Left lobe of liver (tissue), 2 donors: Measurements from ENCODE around the gene MYO5A. TPM values are rescaled to one million over a fixed set of nuclear protein-coding genes. Genes with fewer than 3 reads are reported as not detected.
"Not testable (repeated sequence)": the region's sequence is repeated elsewhere in the genome, so short reads cannot be mapped to it uniquely, and the experiment has no call there.

Source experiments
- ATAC-seq: fragments of 200-7000 bp; cut with Tn5 transposase; one replicate; pipeline ENCODE4 v1.9.1; 2020; ENCODE audit warnings: mild to moderate bottlenecking, moderate library complexity
- DNase-seq: peaks from one replicate; pipeline ENCODE4 v3.0.0-alpha.2; 2020; ENCODE audit warnings: low spot score
- total RNA-seq: library from RNA; stranded (reverse); gene quantifications from one replicate; pipeline ENCODE4 v1.2.1, GENCODE V29; 2021
- donor health status: DM: no; HTN: no; CAD: no; lungs with moderate emphysema.
- donor health status: DM: no; HTN: yes; CAD: no.

Gene MYO5A
- total RNA-seq, 1 donor from 2014 or later: 4.0 TPM

DNA sequence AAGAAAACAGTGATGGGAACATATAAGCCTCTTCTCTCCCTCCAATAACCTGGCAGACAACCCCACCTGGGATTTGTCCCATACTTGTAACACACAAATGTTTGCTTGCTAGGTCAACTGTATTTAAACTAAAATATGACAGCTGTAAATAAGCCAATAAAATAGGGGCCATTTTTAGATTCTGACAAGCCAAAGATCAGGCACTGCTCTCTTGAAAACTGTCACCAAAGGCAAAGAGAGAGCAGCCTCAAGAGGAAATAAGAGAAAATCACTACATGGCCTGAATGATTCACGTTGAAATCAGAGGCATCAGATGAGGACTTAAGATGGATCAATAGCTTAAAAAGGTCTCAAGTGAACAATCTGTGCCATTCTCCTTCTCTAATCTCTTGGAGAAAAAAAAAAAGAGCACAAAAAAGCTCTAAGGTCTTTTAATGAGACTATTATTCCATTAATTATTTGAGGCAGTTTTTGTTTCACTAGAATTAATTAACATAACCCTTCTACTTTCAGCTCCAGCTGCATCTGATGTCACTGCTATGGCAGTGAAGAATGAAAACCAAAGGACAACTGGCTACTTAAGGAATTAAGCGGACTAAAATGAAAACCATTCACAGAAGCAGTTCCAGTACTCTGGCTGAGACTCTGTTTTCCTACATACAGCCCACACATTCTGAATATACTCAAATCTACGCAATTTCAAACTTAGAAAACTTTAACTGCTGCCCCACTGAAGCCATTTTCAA is 19.0 kb downstream of the MYO5A start:
- DNase-seq: no peak
- ATAC-seq: no peak

DNA sequence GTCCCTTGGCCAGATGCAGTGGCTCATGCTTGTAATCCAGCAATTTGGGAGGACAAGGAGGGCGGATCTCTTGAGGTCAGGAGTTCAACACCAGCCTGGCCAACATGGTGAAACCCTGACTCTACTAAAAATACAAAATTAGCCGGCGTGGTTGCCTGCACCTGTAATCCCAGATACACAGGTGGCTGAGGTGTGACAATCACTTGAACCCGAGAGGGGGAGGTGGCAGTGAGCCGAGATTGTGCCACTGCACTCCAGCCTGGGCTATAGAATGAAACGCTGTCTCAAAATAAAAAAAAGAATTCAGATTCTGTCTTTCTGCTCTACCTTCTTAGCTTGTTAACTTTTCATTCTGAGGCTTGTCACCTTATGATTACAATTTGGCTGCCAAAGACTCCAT is 22.1 kb downstream of the MYO5A start:
- no peak for DNase-seq
- ATAC-seq: no peak

GRCh38 chr15:52505151-52505550 is 23.5 kb downstream of the MYO5A start:
- DNase-seq: no peak

GRCh38 chr15:52503788-52504496 is 24.7 kb downstream of the MYO5A start:
- no peak for ATAC-seq
- no peak for DNase-seq

More at GRCh38 chr15:52505151-52505550, 23.5 kb downstream of the MYO5A start:
- ATAC-seq: no peak

- ATAC-seq: no peak
- no peak for DNase-seq
Observed at GRCh38 chr15:52502608-52503007, 26.1 kb downstream of the MYO5A start.

DNA sequence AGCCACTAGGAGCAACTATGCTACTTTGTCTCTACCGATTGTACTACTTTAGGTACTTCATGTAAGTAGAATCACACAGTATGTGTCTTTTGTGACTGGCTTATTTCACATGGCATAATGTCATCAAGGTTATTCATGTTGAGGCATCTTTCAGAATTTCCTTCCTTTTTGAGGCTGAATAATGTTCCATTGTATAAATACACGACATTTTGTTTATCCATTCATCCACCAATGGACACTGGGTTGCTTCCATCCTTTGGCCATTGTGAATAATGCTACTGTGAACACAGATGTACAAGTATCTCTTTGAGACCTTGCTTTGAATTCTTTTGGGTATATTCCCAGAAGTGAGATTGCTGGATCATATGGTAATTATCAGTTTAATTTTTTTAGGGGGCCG is 29.2 kb downstream of the MYO5A start:
- ATAC-seq: no peak
- no peak for DNase-seq

DNA sequence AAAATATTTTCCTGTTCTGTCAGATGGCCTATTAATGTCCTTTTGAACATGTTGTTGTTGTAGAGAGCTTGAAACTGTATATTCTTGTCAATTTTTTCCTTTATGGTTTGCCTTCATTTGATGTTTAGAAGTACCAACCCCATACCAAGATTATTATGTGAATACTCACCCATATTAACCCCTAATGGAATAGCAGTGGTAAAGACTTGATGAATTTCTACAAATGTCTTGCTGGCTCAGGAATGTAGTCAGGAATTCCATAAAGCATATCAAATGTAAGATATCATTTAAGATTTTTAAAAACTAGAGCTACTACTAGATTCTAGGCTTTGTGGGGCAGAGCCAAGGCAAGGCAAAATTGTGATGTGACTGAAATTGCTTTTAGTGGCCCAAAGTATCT is 30.0 kb downstream of the MYO5A start:
- DNase-seq (no peak), ATAC-seq (no peak)

DNA sequence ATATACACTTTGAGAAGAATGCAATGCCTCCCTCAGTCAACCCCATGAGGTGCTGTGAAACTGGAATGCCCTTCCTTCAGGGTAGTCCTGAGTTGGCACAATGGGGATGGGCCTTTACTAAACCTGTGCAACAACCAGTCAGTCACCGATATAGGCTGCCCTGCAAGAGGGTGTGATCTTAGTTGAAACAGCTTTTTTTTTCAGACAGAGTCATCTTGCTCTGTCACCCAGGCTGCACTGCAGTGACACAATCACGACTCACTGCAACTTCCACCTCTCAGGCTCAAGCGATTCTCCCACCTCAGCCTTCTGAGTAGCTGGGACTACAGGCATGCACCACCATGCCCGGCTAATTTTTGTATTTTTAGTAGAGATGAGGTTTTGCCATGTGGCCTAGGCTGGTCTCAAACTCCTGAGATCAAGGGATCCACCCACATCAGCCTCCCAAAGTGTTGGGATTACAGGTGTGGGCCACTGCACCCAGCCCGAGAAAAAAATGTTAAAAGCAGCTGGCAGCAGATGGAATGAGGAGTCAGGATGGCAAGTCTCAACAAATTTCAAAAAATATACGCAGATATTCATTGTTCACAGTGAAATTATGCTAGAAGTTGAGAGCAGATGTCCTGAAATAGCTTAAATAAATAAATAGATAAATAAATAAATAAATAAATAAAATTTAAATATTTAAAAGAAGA is 31.8 kb downstream of the MYO5A start:
- no peak for ATAC-seq
- no peak for DNase-seq

DNA sequence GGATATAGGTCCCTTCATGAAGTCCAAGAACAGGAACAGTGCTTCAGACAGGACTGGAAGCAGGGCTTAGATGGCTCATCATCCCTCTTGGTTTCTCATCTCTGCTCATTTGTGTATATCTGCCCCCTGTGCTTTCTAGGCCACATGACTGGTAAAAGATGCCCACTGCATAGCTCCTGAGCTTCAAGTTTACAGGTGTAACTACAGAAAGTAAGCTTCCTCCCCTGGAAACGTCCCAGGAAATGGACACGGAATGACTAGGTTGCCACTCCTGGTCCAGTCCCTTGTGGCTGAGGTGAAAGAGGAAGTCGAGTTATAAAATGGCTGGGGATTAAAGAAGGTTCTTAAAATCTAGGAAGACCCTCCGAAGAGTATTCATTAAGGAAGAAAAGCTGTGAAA is 32.5 kb downstream of the MYO5A start:
- DNase-seq (no peak), ATAC-seq (no peak)

DNA sequence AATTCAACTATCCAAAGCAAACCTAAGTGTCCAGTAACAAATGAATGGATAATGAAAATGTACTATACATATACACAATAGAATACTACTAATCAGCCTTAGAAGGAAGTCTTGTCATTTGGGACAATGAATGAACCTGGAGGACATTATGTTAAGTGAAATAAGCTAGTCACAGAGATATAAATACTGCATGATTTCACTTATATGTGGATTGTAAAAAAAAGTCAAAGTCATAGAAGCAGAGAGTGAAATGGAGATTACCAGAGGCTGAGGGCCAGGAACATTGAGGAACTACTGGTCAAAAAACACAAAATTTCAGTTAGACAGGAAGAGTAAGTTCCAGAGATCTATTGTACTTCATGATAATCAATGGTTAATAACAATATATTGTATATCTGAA is 33.6 kb downstream of the MYO5A start:
- no peak for DNase-seq
- no peak for ATAC-seq

DNA sequence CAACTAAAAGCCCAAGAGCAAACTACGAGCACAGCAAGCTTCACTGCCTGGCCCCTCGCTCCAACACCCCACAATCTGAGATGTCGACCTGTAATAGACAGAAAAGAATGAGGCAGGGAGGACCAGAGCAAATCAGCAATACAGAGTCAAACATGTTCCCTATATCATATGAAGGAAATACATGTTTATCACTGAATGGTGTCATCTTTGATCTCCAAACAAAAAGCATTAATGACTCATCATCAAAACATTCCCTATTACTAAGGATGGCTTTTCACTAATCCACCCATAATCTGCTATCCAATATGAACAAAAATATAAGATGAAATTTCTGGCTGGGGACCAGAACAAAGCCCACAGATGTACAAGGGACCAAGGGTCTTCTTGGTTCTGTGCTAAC is 34.7 kb downstream of the MYO5A start:
- DNase-seq: no peak
- no peak for ATAC-seq

DNA sequence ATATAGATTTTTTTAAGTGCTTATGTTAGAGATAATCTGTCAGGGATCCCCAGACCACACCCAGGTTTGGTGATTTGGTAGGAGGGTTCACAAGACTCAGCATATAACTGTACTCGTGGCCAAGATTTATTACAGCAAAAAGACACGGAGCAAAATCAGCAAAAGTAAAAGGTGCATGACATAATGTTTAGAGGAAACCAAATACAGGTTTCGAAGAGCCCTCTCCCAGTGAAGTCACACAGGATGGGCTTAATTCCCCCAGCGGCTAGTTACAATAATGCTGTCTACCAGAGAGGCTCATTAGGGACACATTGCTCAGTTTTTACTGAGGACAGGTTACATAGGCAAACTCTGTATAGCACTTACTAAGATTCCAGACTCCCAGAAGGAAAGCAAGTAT is 36.5 kb downstream of the MYO5A start:
- ATAC-seq (no peak), DNase-seq (no peak)

DNA sequence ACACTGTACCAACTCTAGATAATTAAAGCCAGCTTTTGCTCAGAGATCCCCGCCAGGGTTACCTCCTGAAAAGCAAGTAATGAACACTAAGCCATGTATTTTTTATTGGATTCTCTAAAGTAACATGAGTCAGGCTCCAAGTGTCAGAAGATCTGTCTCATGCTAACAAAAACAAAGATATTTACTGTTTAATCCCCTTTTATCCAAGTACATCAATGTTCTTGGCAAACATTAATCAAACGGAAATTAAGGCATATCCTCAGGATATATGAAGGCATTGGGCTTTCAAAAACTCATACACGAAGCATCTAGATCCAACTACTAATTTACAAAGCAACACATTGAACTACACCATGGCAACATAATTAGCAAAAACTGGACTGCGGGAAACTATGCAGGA is 37.2 kb downstream of the MYO5A start:
- ATAC-seq (no peak), DNase-seq (no peak)

GRCh38 chr15:52489430-52489829 is 39.2 kb downstream of the MYO5A start:
- ATAC-seq, DNase-seq: not testable (repeated sequence)

- ATAC-seq (no peak), DNase-seq (no peak)
Observed at GRCh38 chr15:52488830-52489229, 39.9 kb downstream of the MYO5A start.

- ATAC-seq (no peak), DNase-seq (no peak)
Observed at GRCh38 chr15:52486003-52486996, 42.4 kb downstream of the MYO5A start.

DNA sequence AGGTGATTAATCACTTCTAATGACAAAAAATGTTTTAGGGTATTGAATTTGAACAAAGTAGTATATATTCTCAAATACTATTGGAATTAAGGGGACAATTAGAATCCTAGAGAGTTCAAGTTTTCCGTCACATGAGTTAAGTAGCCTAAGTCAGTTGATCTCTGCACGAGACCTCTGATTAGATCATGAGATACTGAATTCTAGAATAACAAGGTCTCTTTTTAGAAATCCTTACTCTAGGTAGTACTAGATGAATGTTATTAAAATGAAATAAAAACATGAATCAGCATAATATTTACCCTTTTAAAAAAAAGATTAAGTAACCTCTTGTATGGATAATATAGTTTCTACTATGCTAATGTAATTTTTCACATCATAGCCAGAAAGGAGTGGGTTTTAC is 43.4 kb downstream of the MYO5A start:
- no peak for DNase-seq
- no peak for ATAC-seq

DNA sequence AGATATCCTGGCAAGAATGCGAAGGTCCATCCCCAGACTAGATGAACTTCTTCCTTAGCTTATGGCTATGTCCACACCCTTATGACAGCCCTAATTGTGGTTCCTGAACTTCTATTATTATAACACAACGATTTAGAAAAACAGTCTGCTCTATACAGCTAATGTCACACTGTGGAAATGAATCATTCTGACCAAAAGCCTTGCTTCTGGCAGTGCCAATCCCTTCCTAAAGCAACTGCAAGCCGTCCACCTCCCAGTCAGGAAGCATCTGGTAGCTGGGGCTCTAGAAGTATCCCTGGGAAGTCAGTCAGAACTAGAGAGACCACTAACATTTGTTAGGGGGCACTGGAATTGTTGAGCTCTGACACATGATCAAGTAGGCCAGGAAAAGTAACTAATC is 45.0 kb downstream of the MYO5A start:
- DNase-seq: no peak
- no peak for ATAC-seq

- DNase-seq (no peak), ATAC-seq (peak; percentile 52)
Observed at GRCh38 chr15:52481915-52482314, 46.8 kb downstream of the MYO5A start.

- ATAC-seq (no peak), DNase-seq (no peak)
Observed at GRCh38 chr15:52480990-52481389, 47.7 kb downstream of the MYO5A start.

- ATAC-seq: no peak
- DNase-seq: no peak
Observed at GRCh38 chr15:52466716-52467115, 62.0 kb downstream of the MYO5A start.
